Heart left ventricle (tissue), 11 donors: ENCODE measurements around the gene S100A7. TPM values are rescaled to one million over a fixed set of nuclear protein-coding genes. Genes with fewer than 3 reads are reported as not detected.

ENCODE experiments used
- polyA plus RNA-seq, 2 donors: library from polyadenylated mRNA; stranded (reverse); fragments of 200-250 nt; gene quantifications; one replicate each; pipeline ENCODE4 v1.2.3, GENCODE V29; 2013
- total RNA-seq, 9 donors: library from RNA; depleted of rRNA in 2 of 9; stranded (reverse); fragments of >200 nt in 2 of 9; fragmentation: NEBNext Ultra II Directional in 3 of 9; extraction: Animal tissue kit (Norgen Biotek cat#: 25700) in 3 of 9; gene quantifications; one replicate each; pipeline versions ENCODE4 v1.1.0 to v1.2.4, GENCODE V29; 2016 to 2023
- donor health status: ischemic (EF 13 %, LVEDD 7.1; RV severe dilation, severe dysfunction).
- donor health status: healthy with polysubstance abuse.
- donor health status: DM: no; HTN: yes; CAD: no.
- donor health status: DM: no; HTN: no; CAD: no.
- donor health status: ischemic (EF 25% LVEDD 5.7; RV mildly dilated, moderate dysfunction).
- donor health status: healthy.
- donor health status: DM: yes; HTN: yes; CAD: no.
- donor health status: PGD.
- donor health status: nonischemic (EF 23%, LVEDD 6.1; RV moderate dilation, normal function).

Gene S100A7
- total and polyA plus RNA-seq, 11 donors, result not detected

Other genes with a start within 250 kb of the S100A7 start
- 1 to 10 TPM in 1 of 9 donors, not detected in 8; 1.1 TPM for gene PRR9, start 243.1 kb downstream of the S100A7 start, total RNA-seq
- gene PRR9, start 243.1 kb downstream of the S100A7 start, polyA plus RNA-seq, result not detected
- gene LORICRIN, start 201.0 kb downstream of the S100A7 start, total RNA-seq, result not detected
- gene LORICRIN, start 201.0 kb downstream of the S100A7 start, polyA plus RNA-seq, result not detected
- gene PGLYRP3, start 147.7 kb downstream of the S100A7 start, total RNA-seq, result not detected
- not detected for gene PGLYRP3, start 147.7 kb downstream of the S100A7 start, polyA plus RNA-seq
- not detected for gene PGLYRP4, start 111.8 kb downstream of the S100A7 start, total RNA-seq
- not detected for gene PGLYRP4, start 111.8 kb downstream of the S100A7 start, polyA plus RNA-seq
- 100 to 1,000 TPM in 3 of 9 donors, 10 to 100 TPM in 5, 1 to 10 TPM in 1; 5.7 to 350 (median 76.2) TPM for gene S100A9, start 102.8 kb downstream of the S100A7 start, total RNA-seq
- 100 to 1,000 TPM in 1 of 2 donors, 10 to 100 TPM in 1; 43.3 to 202 TPM for gene S100A9, start 102.8 kb downstream of the S100A7 start, polyA plus RNA-seq
- gene S100A12, start 85.0 kb downstream of the S100A7 start, total RNA-seq, result 1 to 10 TPM in 8 of 9 donors, not detected in 1; 1.2 to 8.9 (median 3.7) TPM
- gene S100A12, start 85.0 kb downstream of the S100A7 start, polyA plus RNA-seq, result 1 to 10 TPM; 5.1 to 9.1 TPM
- 100 to 1,000 TPM in 2 of 9 donors, 10 to 100 TPM in 6, 1 to 10 TPM in 1; 6.0 to 199 (median 27.2) TPM for gene S100A8, start 69.6 kb downstream of the S100A7 start, total RNA-seq
- 10 to 100 TPM; 32.3 to 72.9 TPM for gene S100A8, start 69.6 kb downstream of the S100A7 start, polyA plus RNA-seq
- gene S100A7A, start 44.1 kb downstream of the S100A7 start, total RNA-seq, result not detected
- not detected for gene S100A7A, start 44.1 kb downstream of the S100A7 start, polyA plus RNA-seq
- 100 to 1,000 TPM; 157 to 415 (median 301) TPM for gene S100A6, start 75.3 kb upstream of the S100A7 start, total RNA-seq
- 1,000 to 10,000 TPM in 1 of 2 donors, 100 to 1,000 TPM in 1; 371 to 1,213 TPM for gene S100A6, start 75.3 kb upstream of the S100A7 start, polyA plus RNA-seq
- not detected for gene S100A5, start 80.3 kb upstream of the S100A7 start, total RNA-seq
- gene S100A5, start 80.3 kb upstream of the S100A7 start, polyA plus RNA-seq, result not detected
- gene S100A4, start 85.2 kb upstream of the S100A7 start, total RNA-seq, result 100 to 1,000 TPM in 4 of 9 donors, 10 to 100 TPM in 5; 56.9 to 214 (median 96.1) TPM
- 100 to 1,000 TPM; 214 to 398 TPM for gene S100A4, start 85.2 kb upstream of the S100A7 start, polyA plus RNA-seq
- 1 to 10 TPM in 4 of 9 donors, under 1 TPM in 3, not detected in 2; 0.57 to 5.9 (median 1.1) TPM for gene S100A3, start 88.6 kb upstream of the S100A7 start, total RNA-seq
- gene S100A3, start 88.6 kb upstream of the S100A7 start, polyA plus RNA-seq, result 1 to 10 TPM; 1.6 to 5.2 TPM
- gene S100A2, start 105.2 kb upstream of the S100A7 start, total RNA-seq, result 1 to 10 TPM in 8 of 9 donors, not detected in 1; 1.3 to 4.0 (median 2.4) TPM
- 1 to 10 TPM; 2.8 to 5.1 TPM for gene S100A2, start 105.2 kb upstream of the S100A7 start, polyA plus RNA-seq
- gene S100A16, start 152.5 kb upstream of the S100A7 start, total RNA-seq, result 10 to 100 TPM; 37.2 to 92.6 (median 45.4) TPM
- gene S100A16, start 152.5 kb upstream of the S100A7 start, polyA plus RNA-seq, result 100 to 1,000 TPM in 1 of 2 donors, 10 to 100 TPM in 1; 72.6 to 233 TPM
- gene S100A14, start 155.7 kb upstream of the S100A7 start, total RNA-seq, result 1 to 10 TPM in 7 of 9 donors, under 1 TPM in 1, not detected in 1; 0.79 to 6.1 (median 3.9) TPM
- gene S100A14, start 155.7 kb upstream of the S100A7 start, polyA plus RNA-seq, result 1 to 10 TPM; 1.7 to 4.4 TPM
- 100 to 1,000 TPM in 7 of 9 donors, 10 to 100 TPM in 2; 98.1 to 189 (median 132) TPM for gene S100A13, start 166.9 kb upstream of the S100A7 start, total RNA-seq
- gene S100A13, start 166.9 kb upstream of the S100A7 start, polyA plus RNA-seq, result 100 to 1,000 TPM; 173 to 272 TPM
- 1,000 to 10,000 TPM; 1,023 to 2,291 (median 2,114) TPM for gene S100A1, start 167.8 kb upstream of the S100A7 start, total RNA-seq
- 1,000 to 10,000 TPM in 1 of 2 donors, 100 to 1,000 TPM in 1; 752 to 3,565 TPM for gene S100A1, start 167.8 kb upstream of the S100A7 start, polyA plus RNA-seq
- gene CHTOP, start 173.4 kb upstream of the S100A7 start, total RNA-seq, result 10 to 100 TPM; 48.4 to 92.0 (median 67.7) TPM
- gene CHTOP, start 173.4 kb upstream of the S100A7 start, polyA plus RNA-seq, result 10 to 100 TPM; 72.9 to 73.4 TPM
- 10 to 100 TPM; 53.7 to 88.7 (median 70.8) TPM for gene SNAPIN, start 198.1 kb upstream of the S100A7 start, total RNA-seq
- 10 to 100 TPM; 57.7 to 58.9 TPM for gene SNAPIN, start 198.1 kb upstream of the S100A7 start, polyA plus RNA-seq
- gene ILF2, start 210.3 kb upstream of the S100A7 start, total RNA-seq, result 10 to 100 TPM; 65.0 to 92.3 (median 74.2) TPM
- 100 to 1,000 TPM in 1 of 2 donors, 10 to 100 TPM in 1; 22.1 to 163 TPM for gene ILF2, start 210.3 kb upstream of the S100A7 start, polyA plus RNA-seq
- 10 to 100 TPM in 6 of 9 donors, 1 to 10 TPM in 3; 7.1 to 26.9 (median 12.0) TPM for gene NPR1, start 218.0 kb upstream of the S100A7 start, total RNA-seq
- 10 to 100 TPM; 12.2 to 26.6 TPM for gene NPR1, start 218.0 kb upstream of the S100A7 start, polyA plus RNA-seq